ENCODE data around the gene CHRM4. TPM values are rescaled to one million over a fixed set of nuclear protein-coding genes. Genes with fewer than 3 reads are reported as not detected.

CHRM4 gene
- total RNA-seq, 1 donor = not detected

DNA sequence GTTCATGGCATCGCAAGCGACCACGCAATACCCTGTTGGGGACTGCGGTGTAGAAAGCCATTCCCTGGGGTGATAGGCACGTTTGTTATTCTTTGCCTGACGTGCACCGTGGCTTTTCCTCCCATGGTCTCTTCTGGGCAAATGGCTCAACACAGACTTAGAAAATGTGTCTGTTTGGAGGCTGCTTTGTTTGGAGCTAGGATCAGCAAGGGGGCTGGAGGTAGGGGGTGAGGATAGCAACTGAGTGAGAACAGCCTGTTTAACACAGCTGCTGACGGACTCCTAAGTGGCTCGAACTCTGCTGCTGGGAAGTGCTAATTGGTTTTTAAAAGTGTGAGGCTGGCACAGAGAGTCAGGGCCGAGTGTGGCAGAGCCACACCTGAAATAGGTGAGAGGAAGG, 16.1 kb upstream of the CHRM4 start:
- no peak overlapping the region for H3K4me3 ChIP-seq (ENCODE audit: low read depth, low read length)
- TF ChIP-seq CTCF (IDR thresholded peaks at IDR 0.05; ENCODE audit: insufficient read depth, low read length) = no peak

GRCh38 chr11:46404476-46405017, 13.0 kb upstream of the CHRM4 start:
- TF ChIP-seq CTCF (IDR thresholded peaks at IDR 0.05; ENCODE audit: insufficient read depth, low read length) = no peak
- no peak overlapping the region for H3K4me3 ChIP-seq (ENCODE audit: low read depth, low read length)
- DNase-seq (ENCODE audit: low read depth) = peak; percentile 27

More for the DNA sequence above, 16.1 kb upstream of the CHRM4 start:
- no peak for DNase-seq (ENCODE audit: low read depth)

- TF ChIP-seq CTCF (IDR thresholded peaks at IDR 0.05; ENCODE audit: insufficient read depth, low read length) = no peak
- H3K4me3 ChIP-seq (ENCODE audit: low read depth, low read length) = no peak overlapping the region
- no peak for DNase-seq (ENCODE audit: low read depth)
These were observed 11.7 kb upstream of the CHRM4 start for GRCh38 chr11:46402957-46403902.

DNA sequence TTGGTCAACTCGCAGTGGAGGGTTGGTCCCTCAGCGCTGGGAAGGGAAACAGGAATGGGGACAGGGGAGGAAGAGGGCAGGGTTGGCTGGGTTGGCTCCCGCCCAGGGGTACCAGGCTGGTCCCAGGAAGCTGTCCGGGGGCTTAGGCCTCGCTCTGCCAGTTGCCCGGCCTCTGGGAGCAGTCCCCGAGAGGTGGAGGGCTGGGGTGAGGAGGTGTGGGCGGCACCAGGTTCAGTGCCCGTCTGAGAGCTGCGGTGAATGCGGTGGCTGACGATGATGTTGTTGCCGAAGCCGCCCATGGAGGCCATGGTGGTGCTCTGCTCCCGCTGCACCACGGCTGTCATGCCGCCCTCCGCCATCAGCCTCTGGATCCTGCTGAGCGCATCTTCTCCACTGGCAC, 6.0 kb upstream of the CHRM4 start:
- DNase-seq (ENCODE audit: low read depth) = no peak
- no peak for TF ChIP-seq CTCF (IDR thresholded peaks at IDR 0.05; ENCODE audit: insufficient read depth, low read length)
- no peak overlapping the region for H3K4me3 ChIP-seq (ENCODE audit: low read depth, low read length)

- H3K4me3 ChIP-seq (ENCODE audit: low read depth, low read length) = no peak overlapping the region
- TF ChIP-seq CTCF (IDR thresholded peaks at IDR 0.05; ENCODE audit: insufficient read depth, low read length) = no peak
- no peak for DNase-seq (ENCODE audit: low read depth)
These were observed 2.2 kb upstream of the CHRM4 start for GRCh38 chr11:46393759-46394158.

- DNase-seq (ENCODE audit: low read depth) = no peak
- H3K4me3 ChIP-seq (ENCODE audit: low read depth, low read length) = no peak overlapping the region
- TF ChIP-seq CTCF (IDR thresholded peaks at IDR 0.05; ENCODE audit: insufficient read depth, low read length) = no peak
These were observed 1.6 kb upstream of the CHRM4 start for GRCh38 chr11:46393231-46393616.

Data from fibroblast of the aortic adventitia (primary cell).